ENCODE results near the gene DLG5.

GRCh38 chr10:77867124-77867719, 59.3 kb downstream of the DLG5 start:
- no peak for TF ChIP-seq CTCF (tag by site-specific recombination; IDR thresholded peaks at IDR 0.05)
- TF ChIP-seq ZNF639 (tag by site-specific recombination; IDR thresholded peaks at IDR 0.05): no peak
- TF ChIP-seq HOXA7 (CRISPR knock-in tag; IDR thresholded peaks at IDR 0.05; ENCODE audit: borderline replicate concordance): no peak

Measured in HEK293 (cell line).